SU-DHL-6 (cell line): ENCODE data around the gene RFK.

Experiments
- H2AFZ ChIP-seq: fragments of 200-600 bp; sonication (generic); 2 replicates; pipeline ENCODE4 v1.6.1; 2014; ENCODE audit warnings: low read depth, mild to moderate bottlenecking, moderate library complexity, mixed read lengths, antibody characterized with exemption, low read length; ENCODE audit not compliant: severe bottlenecking
- H3F3A ChIP-seq: fragments of 200-600 bp; shearing (Covaris generic); 2 replicates; pipeline ENCODE4 v1.6.0; 2016; ENCODE audit warnings: antibody characterized with exemption, mild to moderate bottlenecking; ENCODE audit not compliant: insufficient read depth
- H3K27ac ChIP-seq: fragments of 200-600 bp; sonication (generic); 2 replicates; pipeline ENCODE4 v1.5.1; 2016; ENCODE audit warnings: low read depth, mild to moderate bottlenecking, low read length, moderate library complexity, mixed read lengths
- H3K27me3 ChIP-seq: fragments of 200-600 bp; sonication (generic), shearing (Covaris generic); 2 replicates; pipeline ENCODE4 v1.6.0; 2014; ENCODE audit warnings: mild to moderate bottlenecking, low read length
- H3K36me3 ChIP-seq: fragments of 200-600 bp; sonication (generic); 2 replicates; pipeline ENCODE4 v1.6.1; 2014; ENCODE audit warnings: mild to moderate bottlenecking, low read length, mixed read lengths
- H3K4me2 ChIP-seq: fragments of 300-600, 200-600 bp; shearing (Covaris generic), sonication (generic); 2 replicates; pipeline ENCODE4 v1.6.0; 2014; ENCODE audit warnings: low read length, low read depth, mild to moderate bottlenecking; ENCODE audit not compliant: poor library complexity, severe bottlenecking
- H3K4me3 ChIP-seq: fragments of 200-600 bp; sonication (generic); 2 replicates; pipeline ENCODE4 v1.5.1; 2014; ENCODE audit warnings: antibody characterized with exemption, low read length, mild to moderate bottlenecking, mixed read lengths; ENCODE audit not compliant: insufficient read depth, poor library complexity, severe bottlenecking
- H3K79me2 ChIP-seq: fragments of 200-600 bp; sonication (generic); 2 replicates; pipeline ENCODE4 v1.6.1; 2014; ENCODE audit warnings: mild to moderate bottlenecking, low read length, moderate library complexity; ENCODE audit not compliant: insufficient read depth
- H3K9ac ChIP-seq: fragments of 200-600 bp; sonication (generic); 2 replicates; pipeline ENCODE4 v1.7.0; 2014; ENCODE audit warnings: mild to moderate bottlenecking, low read length
- H3K9me2 ChIP-seq: fragments of 200-600 bp; sonication (generic); replicated peaks from 2 replicates; pipeline ENCODE4 v1.6.1; 2014; ENCODE audit warnings: low read length; ENCODE audit not compliant: insufficient read depth
- H3K9me3 ChIP-seq: fragments of 200-600 bp; sonication (generic); 2 replicates; pipeline ENCODE4 v1.6.1; 2014; ENCODE audit warnings: low read length, mixed read lengths; ENCODE audit not compliant: insufficient read depth
- H4K20me1 ChIP-seq: fragments of 200-600 bp; sonication (generic); 2 replicates; pipeline ENCODE4 v1.6.1; 2014; ENCODE audit warnings: low read depth, mild to moderate bottlenecking, antibody characterized with exemption, low read length, moderate library complexity, mixed read lengths
- CTCF ChIP-seq: fragments of 200-600 bp; sonication (generic); IDR thresholded peaks from one replicate; pipeline ENCODE4 v1.5.1; 2017; ENCODE audit warnings: antibody characterized with exemption, mild to moderate bottlenecking, low read length, moderate library complexity; ENCODE audit not compliant: insufficient read depth, poor library complexity, severe bottlenecking
- EZH2phosphoT487 ChIP-seq: fragments of 200-600 bp; sonication (generic), shearing (Covaris generic); conservative IDR thresholded peaks from 2 replicates; pipeline ENCODE4 v1.6.1; 2018; ENCODE audit warnings: mild to moderate bottlenecking, antibody characterized with exemption, low read length, moderate library complexity, mixed read lengths

The RFK gene

GRCh38 chr9:76433406-76433805 lies 39.2 kb upstream of the RFK start:
- Histone ChIP-seq H2AFZ (no peak overlapping the region), H3F3A (no peaks in the 10 kb centered on the region), H3K9ac (no peak overlapping the region), H3K27ac (no peak overlapping the region), H3K9me3 (no peaks in the 10 kb centered on the region), H3K27me3 (no peaks in the 10 kb centered on the region), H3K4me2 (no peak overlapping the region), H3K4me3 (no peak overlapping the region), H3K36me3 (no peaks in the 10 kb centered on the region), H4K20me1 (no peaks in the 10 kb centered on the region), H3K79me2 (no peaks in the 10 kb centered on the region), H3K9me2 (no peaks in the 10 kb centered on the region)
- no peak for TF ChIP-seq CTCF
- no peak for TF ChIP-seq EZH2phosphoT487

- H3K27ac ChIP-seq: no peak overlapping the region
- no peaks in the 10 kb centered on the region for H3F3A ChIP-seq
- no peaks in the 10 kb centered on the region for H3K36me3 ChIP-seq
- no peak overlapping the region for H2AFZ ChIP-seq
- H3K27me3 ChIP-seq: no peaks in the 10 kb centered on the region
- H3K79me2 ChIP-seq: no peaks in the 10 kb centered on the region
- H3K9me3 ChIP-seq: no peaks in the 10 kb centered on the region
- H3K4me3 ChIP-seq: no peak overlapping the region
- H4K20me1 ChIP-seq: no peaks in the 10 kb centered on the region
- H3K9ac ChIP-seq: no peak overlapping the region
- no peak overlapping the region for H3K4me2 ChIP-seq
- TF ChIP-seq EZH2phosphoT487 (no peak), CTCF (no peak)
- H3K9me2 ChIP-seq: no peaks in the 10 kb centered on the region
These were observed 37.4 kb upstream of the RFK start for GRCh38 chr9:76431601-76432000.

- no peaks in the 10 kb centered on the region for H3K27me3 ChIP-seq
- H3K4me2 ChIP-seq: no peak overlapping the region
- TF ChIP-seq CTCF (no peak), EZH2phosphoT487 (no peak)
- H4K20me1 ChIP-seq: no peaks in the 10 kb centered on the region
- H3K9ac ChIP-seq: no peak overlapping the region
- H3F3A ChIP-seq: no peaks in the 10 kb centered on the region
- no peaks in the 10 kb centered on the region for H3K79me2 ChIP-seq
- no peak overlapping the region for H3K27ac ChIP-seq
- H3K36me3 ChIP-seq: no peaks in the 10 kb centered on the region
- H3K9me2 ChIP-seq: no peaks in the 10 kb centered on the region
- no peaks in the 10 kb centered on the region for H3K9me3 ChIP-seq
- no peak overlapping the region for H3K4me3 ChIP-seq
- no peak overlapping the region for H2AFZ ChIP-seq
These were observed 32.7 kb upstream of the RFK start for GRCh38 chr9:76426807-76427419.
